NCI-H1694 treated with DMSO at 0.1 percent for 48 hours (cell line): ENCODE measurements around the gene UNC79.

Experiments
- DNase-seq: peaks from one replicate; lab custom pipeline; 2025; lab: John Stamatoyannopoulos, UW

The UNC79 gene

GRCh38 chr14:93663317-93663716 lies 232.6 kb downstream of the UNC79 start:
- DNase-seq = no peak

DNA sequence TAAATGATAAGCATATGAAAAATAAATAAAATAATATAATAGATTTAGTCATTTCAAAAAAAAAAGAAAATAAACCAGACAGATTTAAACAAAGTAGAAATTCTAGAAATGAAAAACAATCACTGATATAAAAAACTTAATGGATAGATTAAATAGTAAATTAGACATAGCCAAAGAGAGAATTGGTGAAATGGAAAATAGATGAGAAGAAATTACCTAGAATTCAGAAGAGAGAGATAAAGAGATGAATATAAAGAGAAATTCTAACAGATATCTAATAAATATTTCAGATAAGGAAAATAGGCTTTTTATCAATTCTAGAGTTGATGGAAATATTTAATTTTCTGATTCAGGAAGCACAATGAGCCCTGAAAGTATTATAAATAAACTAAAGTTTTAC lies 234.4 kb downstream of the UNC79 start:
- DNase-seq = no peak

DNA sequence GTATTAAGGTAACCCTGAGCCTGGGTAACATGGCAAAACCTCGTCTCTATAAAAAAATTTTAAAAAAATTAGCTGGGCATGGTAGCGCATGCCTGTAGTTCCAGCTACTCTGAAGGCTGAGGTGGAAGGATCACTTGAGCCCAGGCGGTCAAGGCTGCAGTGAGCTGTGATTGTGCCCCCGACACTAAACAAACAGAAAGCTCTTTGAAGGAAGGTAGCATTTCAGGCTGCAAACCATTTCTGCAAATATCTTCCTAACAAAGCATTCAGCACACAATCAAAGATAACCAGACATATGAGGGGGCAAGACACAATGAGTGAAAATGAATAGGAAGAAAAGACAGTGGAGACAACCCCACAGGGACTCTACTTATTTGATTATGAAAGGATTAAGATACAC lies 238.9 kb downstream of the UNC79 start:
- DNase-seq = no peak

GRCh38 chr14:93674343-93674742 lies 243.6 kb downstream of the UNC79 start:
- DNase-seq = no peak

- no peak for DNase-seq
Observed at GRCh38 chr14:93675651-93676050, 244.9 kb downstream of the UNC79 start.

DNA sequence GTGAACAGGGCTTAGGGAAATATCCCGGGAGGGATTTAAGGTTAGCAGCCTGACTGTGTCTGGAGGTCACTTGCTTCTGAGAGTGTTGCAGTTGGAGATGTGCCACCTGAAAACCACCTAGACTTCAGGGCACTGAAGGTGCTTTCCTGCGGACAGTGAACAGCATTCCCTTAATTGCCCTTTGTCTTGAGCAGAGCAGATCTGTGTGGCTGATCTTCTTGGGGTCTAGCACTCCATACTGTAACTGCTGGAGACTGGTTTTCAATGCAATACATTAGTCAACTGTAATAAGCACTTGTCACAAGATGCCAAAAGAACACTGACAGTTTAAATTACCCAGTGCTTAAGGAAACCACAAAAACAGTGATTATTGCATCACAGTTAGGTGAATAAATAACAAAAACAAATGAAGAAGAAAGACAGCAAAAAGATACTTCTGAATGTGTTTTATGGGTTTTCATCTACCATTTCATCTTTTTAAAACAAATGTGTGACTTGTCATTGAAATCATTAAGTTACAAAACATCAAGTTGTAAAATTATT lies 245.7 kb downstream of the UNC79 start:
- DNase-seq = no peak

DNA sequence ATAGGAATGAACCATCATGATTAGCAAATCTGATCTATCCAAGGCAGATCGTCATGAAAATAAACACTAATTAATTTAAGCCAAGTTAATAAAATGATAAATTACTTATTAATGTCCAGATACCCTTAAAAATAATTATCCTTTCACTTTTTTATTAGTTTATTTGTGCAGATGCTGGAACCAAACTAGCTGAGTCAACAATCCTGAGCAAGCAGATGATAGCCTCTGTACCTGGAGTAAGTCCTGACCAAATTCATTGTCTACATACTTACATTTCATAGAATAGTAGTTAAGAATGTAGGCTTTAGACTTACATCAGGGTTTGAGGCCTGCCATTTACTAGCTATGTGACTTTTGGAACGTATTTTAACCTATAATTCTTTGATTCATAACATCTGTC lies 251.7 kb downstream of the UNC79 start:
- DNase-seq = no peak

DNA sequence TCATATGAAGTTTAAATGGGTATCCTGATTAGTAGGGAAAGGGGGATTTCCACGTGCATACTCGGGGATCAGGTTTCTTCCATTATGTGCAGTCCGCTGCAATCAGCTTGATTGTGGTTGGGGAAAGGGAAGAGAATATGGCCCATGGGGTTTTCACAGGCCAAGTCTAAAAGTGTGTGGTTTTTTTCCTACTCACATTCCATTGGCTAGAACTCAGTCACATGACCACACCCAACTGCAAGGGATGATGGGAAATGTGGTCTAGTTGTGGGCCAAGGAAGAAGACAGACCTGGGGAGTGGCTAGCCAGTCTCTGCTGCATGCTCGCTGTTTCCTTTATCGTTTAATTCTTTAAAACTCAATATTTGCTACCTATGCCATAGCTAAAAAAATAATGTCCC lies 252.5 kb downstream of the UNC79 start:
- DNase-seq = no peak

DNA sequence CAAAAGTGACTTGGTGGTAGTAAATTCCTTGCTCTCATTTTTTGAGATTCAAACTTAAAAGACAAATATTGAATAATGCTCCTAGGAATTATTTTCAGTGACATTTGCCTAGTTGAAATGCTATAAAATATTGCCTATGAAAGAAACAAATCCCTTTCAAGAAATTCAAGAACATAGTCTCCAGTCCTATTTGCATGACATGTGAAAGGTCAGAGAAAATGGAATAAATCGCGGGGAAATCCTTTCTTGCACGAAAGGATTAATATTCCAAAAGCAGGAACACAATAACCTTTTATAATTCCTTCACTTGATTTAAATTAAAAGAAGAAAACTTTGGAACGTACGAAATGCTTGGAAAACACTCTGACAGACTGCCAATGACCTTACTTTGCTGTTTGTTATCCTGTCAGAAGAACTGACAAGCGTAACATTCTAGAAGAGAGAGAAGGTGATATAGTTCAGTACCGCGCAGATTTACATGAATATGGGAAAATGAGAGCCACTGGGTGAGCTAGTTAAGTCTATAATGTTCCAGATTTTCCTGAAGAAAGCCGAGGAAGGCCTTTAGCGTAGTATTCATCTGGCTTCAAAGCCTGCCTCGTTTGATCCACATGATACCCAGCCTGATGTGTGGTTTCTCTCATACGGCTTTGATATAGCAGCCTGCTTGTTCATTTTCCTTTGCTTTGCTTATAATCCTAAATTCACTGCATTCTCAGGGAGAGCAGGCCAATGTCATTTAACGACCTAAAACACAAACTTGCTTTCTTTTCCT lies 254.6 kb downstream of the UNC79 start:
- no peak for DNase-seq

- DNase-seq = no peak
Observed at GRCh38 chr14:93686268-93686667, 255.5 kb downstream of the UNC79 start.

GRCh38 chr14:93688239-93688666 lies 257.5 kb downstream of the UNC79 start:
- DNase-seq = no peak

DNA sequence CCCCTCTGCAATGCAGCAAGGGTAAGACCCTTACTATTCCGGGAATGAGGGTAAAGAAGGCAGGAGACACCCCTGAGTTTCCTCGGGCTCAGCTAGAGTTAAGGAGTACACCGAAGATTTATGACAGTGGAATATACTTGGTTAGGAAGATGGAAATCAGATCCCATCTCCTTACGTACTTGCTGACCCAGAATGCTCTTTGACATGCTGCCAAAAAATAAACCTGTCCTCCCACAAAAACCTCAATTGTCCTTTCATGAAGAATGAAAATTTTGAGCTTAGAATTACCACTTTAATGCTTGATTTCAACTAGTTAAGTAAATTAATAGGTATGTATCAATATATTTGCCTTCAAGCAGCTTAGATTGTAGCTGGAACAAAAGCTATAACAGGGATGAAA lies 258.1 kb downstream of the UNC79 start:
- no peak for DNase-seq

DNA sequence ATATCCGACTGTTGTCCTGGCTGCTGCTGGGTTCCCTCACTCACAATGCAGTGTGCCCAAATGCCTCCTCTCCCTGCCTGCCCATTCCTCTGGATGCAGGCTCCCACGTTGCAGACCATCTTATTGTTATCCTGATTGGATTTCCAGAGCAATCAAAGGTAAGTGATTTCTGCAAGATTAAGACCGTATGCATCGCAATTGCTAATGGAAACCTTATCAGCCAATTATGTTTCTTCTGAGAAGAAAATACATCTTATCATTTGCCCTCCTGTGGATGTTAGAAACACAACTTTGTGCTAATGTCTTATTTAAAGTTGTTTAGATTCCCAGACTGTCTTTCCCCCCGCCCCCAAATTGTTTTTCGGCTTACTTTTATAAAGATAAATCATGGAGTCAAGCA lies 259.4 kb downstream of the UNC79 start:
- no peak for DNase-seq

DNA sequence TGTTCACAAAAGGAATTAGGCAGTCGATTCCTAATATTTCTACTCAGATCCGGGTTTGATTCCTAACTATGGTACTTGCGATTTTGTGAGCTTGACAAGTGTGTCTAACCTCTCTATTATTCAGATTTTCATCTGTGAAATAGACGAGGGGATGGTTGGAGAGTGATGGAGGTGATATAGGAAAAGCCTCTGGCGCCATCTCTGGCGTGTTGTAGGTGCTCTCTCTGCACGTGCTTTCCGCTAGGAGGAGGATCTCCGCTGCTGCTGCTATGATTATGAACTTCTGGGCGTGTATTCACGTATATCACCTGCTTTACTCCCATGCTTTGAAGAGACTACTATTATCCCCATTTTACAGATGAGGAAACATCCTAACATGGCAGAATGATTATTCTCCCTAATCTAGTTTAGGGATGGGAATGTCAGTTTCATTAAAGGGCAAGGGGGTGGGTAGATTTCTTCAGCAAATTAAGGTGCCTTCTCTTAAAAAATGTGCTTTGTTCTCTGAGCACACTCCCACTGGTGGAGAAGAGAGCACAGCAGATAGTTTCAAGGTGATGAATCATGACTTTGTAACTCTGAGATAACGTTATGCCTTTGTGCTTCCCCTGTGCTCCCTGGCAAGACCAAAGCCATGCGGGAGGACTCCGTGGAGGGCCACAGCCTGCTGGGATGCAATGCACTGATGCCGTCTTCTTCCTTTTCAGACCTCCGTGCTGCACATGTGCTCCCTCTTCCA lies 260.5 kb downstream of the UNC79 start:
- no peak for DNase-seq

- no peak for DNase-seq
Observed at GRCh38 chr14:93693914-93694313, 263.2 kb downstream of the UNC79 start.

DNA sequence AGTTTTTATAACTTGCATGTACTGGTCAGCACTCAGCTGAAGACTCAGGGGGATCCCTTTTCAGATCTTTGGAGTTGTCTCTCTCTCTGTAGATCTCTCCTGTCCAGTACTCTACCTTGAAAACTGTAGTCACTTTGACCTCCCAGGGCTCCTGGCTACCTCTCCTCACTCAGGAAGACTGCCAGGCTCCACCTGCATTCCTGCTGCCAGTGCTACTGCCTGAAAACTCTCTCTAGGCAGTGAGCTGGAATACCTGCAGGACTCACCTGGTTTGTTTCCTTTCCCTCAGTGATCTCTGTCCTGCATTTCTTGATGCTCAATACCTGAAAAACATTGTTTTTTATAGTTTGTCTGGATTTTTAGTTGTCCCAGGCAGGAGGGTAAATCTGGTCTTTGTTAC lies 270.2 kb downstream of the UNC79 start:
- DNase-seq = no peak

DNA sequence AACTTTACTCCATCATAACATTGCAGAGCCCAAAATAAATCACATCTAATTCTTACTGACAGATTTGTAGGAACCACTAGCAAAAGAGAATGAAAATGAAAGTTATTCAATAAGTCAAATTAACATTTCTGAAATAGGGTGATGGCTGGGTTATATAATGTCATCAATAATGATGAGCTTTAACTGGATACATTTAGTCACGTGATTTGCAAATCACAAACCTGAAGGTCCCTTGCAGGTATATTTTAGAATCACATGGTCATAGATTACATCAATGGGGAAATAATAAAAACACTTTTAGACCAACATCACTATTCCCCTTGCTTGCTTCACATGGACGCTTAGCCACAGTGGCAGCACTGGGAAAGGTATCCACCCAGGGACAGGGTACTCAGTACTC lies 270.8 kb downstream of the UNC79 start:
- DNase-seq = no peak

DNA sequence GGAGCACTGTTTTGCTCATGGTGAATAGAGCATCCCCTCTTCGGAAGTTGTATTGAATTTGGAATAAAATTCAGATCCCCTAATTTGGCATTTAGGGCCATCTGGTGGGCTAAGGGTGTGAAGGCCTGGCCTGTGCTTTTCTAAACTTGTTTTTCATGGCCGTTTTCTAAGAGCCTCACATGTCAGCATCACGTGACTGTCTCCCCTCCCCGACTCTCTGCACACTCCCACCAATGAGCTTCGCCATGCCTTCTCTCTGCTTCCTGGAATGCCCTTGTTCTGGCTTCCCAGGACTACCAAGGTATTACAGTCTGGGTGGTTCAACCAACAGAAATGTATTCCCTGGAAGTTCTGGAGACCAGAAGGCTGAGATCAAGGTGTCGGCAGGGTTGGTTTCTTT lies 272.2 kb downstream of the UNC79 start:
- DNase-seq = no peak

DNA sequence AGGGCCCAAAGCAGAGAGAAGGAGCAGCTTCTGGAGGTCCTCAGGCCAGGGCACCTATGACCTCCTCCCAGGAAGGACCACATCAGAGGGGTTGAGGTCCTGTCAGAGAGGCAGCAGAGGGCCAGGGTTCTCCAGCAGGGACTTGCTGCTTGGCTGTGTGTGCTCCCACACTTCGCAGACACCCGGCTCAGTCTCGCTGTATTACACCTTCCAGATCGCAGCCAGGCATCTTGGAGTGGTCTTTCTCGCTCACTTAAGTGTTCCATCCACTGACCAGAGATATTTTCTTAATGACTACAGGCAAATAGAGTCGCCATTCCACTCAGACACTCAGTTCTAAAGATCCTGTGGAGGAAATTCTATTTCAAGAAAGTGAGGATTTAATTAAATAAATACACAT lies 273.2 kb downstream of the UNC79 start:
- no peak for DNase-seq

GRCh38 chr14:93705513-93706156 lies 274.9 kb downstream of the UNC79 start:
- DNase-seq = no peak

- no peak for DNase-seq
Observed at GRCh38 chr14:93706360-93706955, 275.7 kb downstream of the UNC79 start.

- peak; percentile 26 for DNase-seq
Observed at GRCh38 chr14:93707475-93707874, 276.7 kb downstream of the UNC79 start.
